Measurements from ENCODE around the gene CERK.

GRCh38 chr22:46747646-46748045, 9.6 kb upstream of the CERK start:
- no peak for TF ChIP-seq EZH2 (IDR thresholded peaks at IDR 0.05)
- no peak for TF ChIP-seq POLR2AphosphoS5 (IDR thresholded peaks at IDR 0.05; ENCODE audit: borderline replicate concordance, low read depth, low read length)
- no peak for TF ChIP-seq FOXP2 (optimal IDR thresholded peaks at IDR 0.05; ENCODE audit: control extremely low read depth, extremely low read length, insufficient read depth)

Data from SK-N-MC (cell line).